ENCODE results near the gene SLC7A6OS.
A peak's percentile ranks its signal among the peaks of the same experiment; 100 is the strongest.

SLC7A6OS gene

DNA sequence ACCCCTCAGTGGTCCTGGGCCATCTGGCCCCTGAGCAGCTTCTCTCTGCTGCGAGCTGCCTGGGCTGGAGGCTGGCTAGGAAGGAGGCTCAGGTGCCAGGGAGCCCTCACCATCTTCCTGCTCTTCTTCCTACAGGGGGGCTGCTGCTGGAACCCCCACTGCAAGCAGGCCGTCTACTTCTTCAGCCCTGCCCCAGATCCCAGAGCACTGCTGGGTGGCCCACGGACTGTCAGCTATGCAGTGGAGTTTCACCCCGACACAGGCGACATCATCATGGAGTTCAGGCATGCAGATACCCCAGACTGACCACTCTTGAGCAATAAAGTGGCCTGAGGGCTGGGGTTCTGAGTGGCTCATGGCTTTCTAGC is 46.2 kb upstream of the SLC7A6OS start:
- TF ChIP-seq, protein P1, sequence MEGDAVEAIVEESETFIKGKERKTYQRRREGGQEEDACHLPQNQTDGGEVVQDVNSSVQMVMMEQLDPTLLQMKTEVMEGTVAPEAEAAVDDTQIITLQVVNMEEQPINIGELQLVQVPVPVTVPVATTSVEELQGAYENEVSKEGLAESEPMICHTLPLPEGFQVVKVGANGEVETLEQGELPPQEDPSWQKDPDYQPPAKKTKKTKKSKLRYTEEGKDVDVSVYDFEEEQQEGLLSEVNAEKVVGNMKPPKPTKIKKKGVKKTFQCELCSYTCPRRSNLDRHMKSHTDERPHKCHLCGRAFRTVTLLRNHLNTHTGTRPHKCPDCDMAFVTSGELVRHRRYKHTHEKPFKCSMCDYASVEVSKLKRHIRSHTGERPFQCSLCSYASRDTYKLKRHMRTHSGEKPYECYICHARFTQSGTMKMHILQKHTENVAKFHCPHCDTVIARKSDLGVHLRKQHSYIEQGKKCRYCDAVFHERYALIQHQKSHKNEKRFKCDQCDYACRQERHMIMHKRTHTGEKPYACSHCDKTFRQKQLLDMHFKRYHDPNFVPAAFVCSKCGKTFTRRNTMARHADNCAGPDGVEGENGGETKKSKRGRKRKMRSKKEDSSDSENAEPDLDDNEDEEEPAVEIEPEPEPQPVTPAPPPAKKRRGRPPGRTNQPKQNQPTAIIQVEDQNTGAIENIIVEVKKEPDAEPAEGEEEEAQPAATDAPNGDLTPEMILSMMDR (IDR thresholded peaks at IDR 0.05; ENCODE audit: insufficient read depth, low read length, poor library complexity, severe bottlenecking): no peak
- DNase-seq (ENCODE audit: extremely low read depth, insufficient read length): no peak
- H3K36me3 ChIP-seq (ENCODE audit: control insufficient read depth, insufficient read depth, low read length): peaks cover 46% of the 10 kb centered on the region
- H3K4me3 ChIP-seq (replicated peaks; ENCODE audit: low read depth, low read length): no peak overlapping the region
- no peaks in the 10 kb centered on the region for H3K27me3 ChIP-seq (replicated peaks; ENCODE audit: control insufficient read depth, insufficient read depth, low read length)

DNA sequence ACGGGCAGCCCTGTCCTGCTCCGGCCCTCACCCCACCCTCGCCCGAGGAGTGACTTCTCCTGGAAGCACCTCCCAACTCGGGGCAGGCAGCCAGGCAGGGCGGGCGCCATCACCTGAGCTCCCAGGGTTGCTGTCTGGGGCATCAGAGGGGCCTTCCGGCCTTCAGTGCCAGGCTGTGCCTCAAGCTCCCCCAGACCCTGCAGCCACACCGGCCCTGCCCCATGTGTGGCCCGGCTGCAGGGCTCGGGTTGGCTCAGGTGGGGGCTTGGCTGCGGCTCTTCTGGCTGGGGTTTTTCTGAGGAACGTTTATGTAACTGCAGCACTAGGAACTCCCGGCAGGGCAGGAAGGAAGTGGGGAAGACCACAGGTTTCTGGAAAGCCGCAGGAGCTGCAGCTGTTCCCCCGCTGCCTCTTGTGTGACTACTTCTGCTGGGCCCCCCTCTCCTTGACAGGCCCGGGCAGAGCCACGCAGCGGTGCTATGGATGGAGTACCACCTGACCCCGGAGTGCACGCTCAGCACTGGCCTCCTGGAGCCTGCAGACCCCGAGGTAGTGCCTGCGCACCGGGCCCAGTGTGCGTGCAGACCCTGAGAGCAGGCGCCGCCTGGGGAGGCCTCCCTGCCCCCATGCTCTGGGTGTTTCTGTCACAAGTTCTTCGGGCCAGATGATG is 45.6 kb upstream of the SLC7A6OS start:
- peak; percentile 83 for DNase-seq (ENCODE audit: extremely low read depth, insufficient read length)
- Histone ChIP-seq H3K36me3 (ENCODE audit: control insufficient read depth, insufficient read depth, low read length) (peaks cover 49% of the 10 kb centered on the region), H3K27me3 (replicated peaks; ENCODE audit: control insufficient read depth, insufficient read depth, low read length) (no peaks in the 10 kb centered on the region), H3K4me3 (replicated peaks; ENCODE audit: low read depth, low read length) (no peak overlapping the region)
- TF ChIP-seq, protein P1 (IDR thresholded peaks at IDR 0.05; ENCODE audit: insufficient read depth, low read length, poor library complexity, severe bottlenecking): no peak

DNA sequence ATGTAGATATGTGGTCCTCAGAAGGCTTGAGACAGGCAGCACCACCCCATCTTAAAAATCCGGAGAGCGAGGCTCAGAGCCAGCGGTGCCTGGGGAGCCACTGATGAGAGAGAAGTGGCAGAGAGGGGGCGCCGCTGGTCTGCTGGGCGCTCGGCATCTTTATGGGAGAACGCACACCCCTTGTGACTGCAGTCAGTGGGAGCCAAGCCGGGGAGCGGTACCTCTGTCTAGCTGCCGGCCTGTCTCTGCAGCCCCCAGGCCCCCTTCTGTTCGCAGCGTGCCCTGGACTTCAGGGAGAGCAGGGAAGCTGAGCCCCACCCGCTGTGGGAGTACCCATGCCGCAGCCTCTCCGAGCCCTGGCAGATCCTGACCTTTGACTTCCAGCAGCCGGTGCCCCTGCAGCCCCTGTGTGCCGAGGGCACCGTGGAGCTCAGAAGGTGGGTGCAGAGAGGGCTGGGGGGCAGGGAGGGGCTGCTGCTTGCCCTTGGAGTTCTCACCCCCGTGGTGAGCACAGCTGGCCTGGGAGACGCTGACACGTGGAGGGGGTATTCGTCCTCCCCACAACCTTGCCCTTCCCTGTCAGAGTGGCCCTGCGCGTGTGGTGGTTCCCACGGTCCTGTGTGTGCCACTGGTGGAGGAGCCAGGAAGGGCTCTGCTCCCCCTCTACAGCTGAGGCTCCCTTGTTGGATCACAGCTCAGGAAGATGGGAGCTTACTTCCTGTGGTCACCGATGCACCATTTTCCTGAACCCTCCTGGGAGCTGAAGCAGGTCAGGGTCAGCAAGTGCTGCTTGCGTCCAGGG is 44.9 kb upstream of the SLC7A6OS start:
- peaks cover 49% of the 10 kb centered on the region for H3K36me3 ChIP-seq (ENCODE audit: control insufficient read depth, insufficient read depth, low read length)
- TF ChIP-seq, protein P1 (IDR thresholded peaks at IDR 0.05; ENCODE audit: insufficient read depth, low read length, poor library complexity, severe bottlenecking): no peak
- H3K4me3 ChIP-seq (replicated peaks; ENCODE audit: low read depth, low read length): no peak overlapping the region
- no peak for DNase-seq (ENCODE audit: extremely low read depth, insufficient read length)
- no peaks in the 10 kb centered on the region for H3K27me3 ChIP-seq (replicated peaks; ENCODE audit: control insufficient read depth, insufficient read depth, low read length)

DNA sequence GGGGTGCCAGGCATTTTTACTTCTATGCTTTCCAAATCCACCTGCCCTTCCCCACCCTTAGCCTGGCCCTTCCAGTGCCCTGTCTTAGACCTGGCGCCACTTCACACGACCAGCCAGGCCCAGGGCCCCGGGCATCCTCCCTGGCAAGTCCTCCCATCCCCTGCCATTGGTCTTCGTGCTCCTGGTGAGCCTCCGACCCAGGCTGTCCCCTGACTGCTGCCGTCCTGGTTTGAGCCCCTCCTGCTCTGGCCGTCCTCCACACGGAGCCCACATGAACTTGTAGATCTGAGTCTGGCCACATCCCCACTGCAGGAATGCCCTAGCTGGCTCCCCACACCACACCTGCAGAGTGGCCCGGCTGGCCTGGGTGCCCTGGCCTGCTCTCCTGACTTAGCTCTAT is 44.1 kb upstream of the SLC7A6OS start:
- TF ChIP-seq, protein P1 (IDR thresholded peaks at IDR 0.05; ENCODE audit: insufficient read depth, low read length, poor library complexity, severe bottlenecking): no peak
- no peak for DNase-seq (ENCODE audit: extremely low read depth, insufficient read length)
- Histone ChIP-seq H3K27me3 (replicated peaks; ENCODE audit: control insufficient read depth, insufficient read depth, low read length) (no peaks in the 10 kb centered on the region), H3K4me3 (replicated peaks; ENCODE audit: low read depth, low read length) (no peak overlapping the region), H3K36me3 (ENCODE audit: control insufficient read depth, insufficient read depth, low read length) (peaks cover 48% of the 10 kb centered on the region)

DNA sequence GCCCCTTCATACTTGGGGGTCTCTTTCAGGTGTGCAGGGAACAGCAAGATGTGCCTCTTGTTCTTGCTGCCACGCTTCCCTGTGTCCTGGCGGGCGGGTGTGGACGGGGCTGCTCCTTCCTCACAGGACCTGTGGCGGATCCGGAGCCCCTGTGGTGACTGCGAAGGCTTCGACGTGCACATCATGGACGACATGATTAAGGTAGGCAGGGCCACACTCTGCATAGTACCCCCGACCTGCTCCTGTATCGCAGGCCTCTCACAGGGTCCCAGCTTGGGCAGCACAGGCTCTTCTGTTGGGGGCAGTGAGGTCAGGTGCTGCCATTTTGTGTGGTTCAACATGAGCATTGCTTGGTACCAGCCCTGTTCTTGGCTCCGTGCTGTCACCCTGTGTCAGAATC is 42.6 kb upstream of the SLC7A6OS start:
- Histone ChIP-seq H3K27me3 (replicated peaks; ENCODE audit: control insufficient read depth, insufficient read depth, low read length) (no peaks in the 10 kb centered on the region), H3K4me3 (replicated peaks; ENCODE audit: low read depth, low read length) (no peak overlapping the region), H3K36me3 (ENCODE audit: control insufficient read depth, insufficient read depth, low read length) (peaks cover 45% of the 10 kb centered on the region)
- no peak for DNase-seq (ENCODE audit: extremely low read depth, insufficient read length)
- TF ChIP-seq, protein P1 (IDR thresholded peaks at IDR 0.05; ENCODE audit: insufficient read depth, low read length, poor library complexity, severe bottlenecking): no peak
